ENCODE results near the gene KDM6A. TPM values are rescaled to one million over a fixed set of nuclear protein-coding genes. Genes with fewer than 3 reads are reported as not detected.
A peak's percentile ranks its signal among the peaks of the same experiment; 100 is the strongest.

Gene KDM6A
- total RNA-seq, 1 experiment from 2014 or later: 42.8 TPM

GRCh38 chrX:44875185-44875489 lies 2.1 kb downstream of the KDM6A start:
- no peak overlapping the region for H3T11ph ChIP-seq (ENCODE audit: low read length)
- peaks cover 11% of the 10 kb centered on the region for H3K9me3 ChIP-seq (ENCODE audit: control insufficient read depth, low read depth, low read length)
- H2BK12ac ChIP-seq (ENCODE audit: insufficient read length, low read depth, low read length): no peak overlapping the region
- no peak overlapping the region for H3K23ac ChIP-seq (ENCODE audit: insufficient read length, low read depth, low read length)
- H3K9ac ChIP-seq (ENCODE audit: extremely low read depth, insufficient read length, low read length): peak overlapping the region; percentile 24
- H4K8ac ChIP-seq (replicated peaks; ENCODE audit: insufficient read length, low read depth, low read length): no peak overlapping the region
- no peak overlapping the region for H2BK20ac ChIP-seq (ENCODE audit: low read depth, low read length, poor library complexity, severe bottlenecking)
- Mint-ChIP-seq H3K27me3 (ENCODE audit: low read depth) (no peaks in the 10 kb centered on the region), H3K27ac (no peak overlapping the region), H3K36me3 (ENCODE audit: insufficient read depth in 1 of 3, low read depth in 3 of 3) (peaks cover 8 to 11% (median 10%) of the 10 kb centered on the region in 3 experiments), H3K4me3 (peak overlapping the region; percentile 86 to 95), H3K4me1 (peaks cover 4 to 12% of the 10 kb centered on the region in 2 experiments), H3K9me3 (peaks cover 33 to 45% of the 10 kb centered on the region in 2 experiments)
- no peak overlapping the region for H4K5ac ChIP-seq (ENCODE audit: insufficient read length, low read depth, low read length)
- H2BK5ac ChIP-seq (ENCODE audit: insufficient read length, low read length): no peak overlapping the region
- no peak overlapping the region for H4K91ac ChIP-seq (ENCODE audit: insufficient read length, low read depth, low read length)
- no peaks in the 10 kb centered on the region for H3K23me2 ChIP-seq (ENCODE audit: insufficient read length, low read depth, low read length, poor library complexity, severe bottlenecking)
- H3K27me3 ChIP-seq (ENCODE audit: insufficient read depth, low read length): no peaks in the 10 kb centered on the region
- H3K79me2 ChIP-seq (ENCODE audit: insufficient read depth, low read length): peaks cover 11% of the 10 kb centered on the region; the same call in 1 of the 2 replicates
- no peak overlapping the region for H3K14ac ChIP-seq (ENCODE audit: insufficient read depth, low read length)
- no peak overlapping the region for H2BK15ac ChIP-seq (ENCODE audit: low read depth, low read length)
- DNase-seq: no peak
- no peak overlapping the region for H3K27ac ChIP-seq (ENCODE audit: insufficient read length, low read depth, low read length)
- no peak overlapping the region for H2AFZ ChIP-seq (ENCODE audit: low read length)
- peak overlapping the region; percentile 90 for H3K4me2 ChIP-seq (ENCODE audit: insufficient read depth, insufficient read length, low read length)
- no peaks in the 10 kb centered on the region for H3K79me1 ChIP-seq (ENCODE audit: insufficient read depth, low read depth, low read length, poor library complexity, severe bottlenecking)
- H2BK120ac ChIP-seq (ENCODE audit: low read depth, low read length, poor library complexity, severe bottlenecking): no peak overlapping the region
- H3K4me1 ChIP-seq (ENCODE audit: insufficient read depth, low read length): no peaks in the 10 kb centered on the region
- TF ChIP-seq CTCF (conservative IDR thresholded peaks at IDR 0.05): no peak
- no peak overlapping the region for H3K56ac ChIP-seq (ENCODE audit: insufficient read length, low read depth, low read length)
- WGBS (ENCODE audit: extremely low coverage, insufficient read length, low lambda C conversion rate): no CpG with 5 or more reads among the region's 5 CpGs
- no peak overlapping the region for H3K4ac ChIP-seq (ENCODE audit: low read depth, low read length)
- no peak overlapping the region for H2AK5ac ChIP-seq (ENCODE audit: insufficient read length, low read length)
- H3K18ac ChIP-seq (ENCODE audit: insufficient read length, low read depth, low read length): no peak overlapping the region
- no peaks in the 10 kb centered on the region for H4K20me1 ChIP-seq (ENCODE audit: control insufficient read depth, insufficient read depth, insufficient read length)
